ENCODE data around the gene PGK2. TPM values are rescaled to one million over a fixed set of nuclear protein-coding genes. Genes with fewer than 3 reads are reported as not detected.

PGK2 gene
- total RNA-seq, 4 donors from 2014 or later: not detected

- TF ChIP-seq, protein P1, sequence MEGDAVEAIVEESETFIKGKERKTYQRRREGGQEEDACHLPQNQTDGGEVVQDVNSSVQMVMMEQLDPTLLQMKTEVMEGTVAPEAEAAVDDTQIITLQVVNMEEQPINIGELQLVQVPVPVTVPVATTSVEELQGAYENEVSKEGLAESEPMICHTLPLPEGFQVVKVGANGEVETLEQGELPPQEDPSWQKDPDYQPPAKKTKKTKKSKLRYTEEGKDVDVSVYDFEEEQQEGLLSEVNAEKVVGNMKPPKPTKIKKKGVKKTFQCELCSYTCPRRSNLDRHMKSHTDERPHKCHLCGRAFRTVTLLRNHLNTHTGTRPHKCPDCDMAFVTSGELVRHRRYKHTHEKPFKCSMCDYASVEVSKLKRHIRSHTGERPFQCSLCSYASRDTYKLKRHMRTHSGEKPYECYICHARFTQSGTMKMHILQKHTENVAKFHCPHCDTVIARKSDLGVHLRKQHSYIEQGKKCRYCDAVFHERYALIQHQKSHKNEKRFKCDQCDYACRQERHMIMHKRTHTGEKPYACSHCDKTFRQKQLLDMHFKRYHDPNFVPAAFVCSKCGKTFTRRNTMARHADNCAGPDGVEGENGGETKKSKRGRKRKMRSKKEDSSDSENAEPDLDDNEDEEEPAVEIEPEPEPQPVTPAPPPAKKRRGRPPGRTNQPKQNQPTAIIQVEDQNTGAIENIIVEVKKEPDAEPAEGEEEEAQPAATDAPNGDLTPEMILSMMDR (IDR thresholded peaks at IDR 0.05; ENCODE audit: low read depth): no peak
These were observed 12.0 kb downstream of the PGK2 start for GRCh38 chr6:49775043-49775442.

GRCh38 chr6:49772285-49772684 lies 14.8 kb downstream of the PGK2 start:
- TF ChIP-seq, protein P1 (IDR thresholded peaks at IDR 0.05; ENCODE audit: low read depth): no peak

DNA sequence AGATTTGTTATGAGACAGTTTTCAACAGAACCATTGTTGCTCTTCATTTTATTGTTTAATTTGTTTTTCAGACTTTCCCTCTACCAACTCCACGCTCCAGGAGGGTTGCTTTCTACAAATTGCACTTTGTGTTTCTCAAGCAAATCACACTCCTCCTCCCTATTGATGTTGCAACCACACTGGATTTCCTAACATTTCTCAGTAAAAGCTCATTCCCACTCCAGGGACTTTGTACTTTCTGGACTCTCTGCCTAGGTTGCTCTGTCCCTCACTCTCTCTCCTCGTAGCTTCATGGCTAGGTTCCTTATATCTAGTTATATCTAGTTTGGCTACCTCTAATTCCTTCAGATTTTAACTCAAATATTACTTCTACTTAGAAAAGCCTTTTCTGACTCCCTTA lies 20.3 kb downstream of the PGK2 start:
- TF ChIP-seq, protein P1 (IDR thresholded peaks at IDR 0.05; ENCODE audit: low read depth): no peak

GRCh38 chr6:49764571-49765236 lies 22.4 kb downstream of the PGK2 start:
- TF ChIP-seq, protein P1 (IDR thresholded peaks at IDR 0.05; ENCODE audit: low read depth): no peak

GRCh38 chr6:49744259-49744658 lies 42.8 kb downstream of the PGK2 start, which contains the start of gene CRISP3:
Gene CRISP3, minus strand, starts transcription at chr6:49744388. Its CDS starts 21 bp downstream, at chr6:49744367.
- TF ChIP-seq, protein P1 (IDR thresholded peaks at IDR 0.05; ENCODE audit: low read depth): no peak

GRCh38 chr6:49743429-49743828 lies 43.7 kb downstream of the PGK2 start:
- TF ChIP-seq, protein P1 (IDR thresholded peaks at IDR 0.05; ENCODE audit: low read depth): no peak

GRCh38 chr6:49739423-49739822 lies 47.7 kb downstream of the PGK2 start:
- TF ChIP-seq, protein P1 (IDR thresholded peaks at IDR 0.05; ENCODE audit: low read depth): no peak
